ENCODE data around the gene NELFCD. TPM values are rescaled to one million over a fixed set of nuclear protein-coding genes. Genes with fewer than 3 reads are reported as not detected.

The NELFCD gene
- polyA plus RNA-seq, 3 donors: 49.0 to 74.8 (median 50.1) TPM

DNA sequence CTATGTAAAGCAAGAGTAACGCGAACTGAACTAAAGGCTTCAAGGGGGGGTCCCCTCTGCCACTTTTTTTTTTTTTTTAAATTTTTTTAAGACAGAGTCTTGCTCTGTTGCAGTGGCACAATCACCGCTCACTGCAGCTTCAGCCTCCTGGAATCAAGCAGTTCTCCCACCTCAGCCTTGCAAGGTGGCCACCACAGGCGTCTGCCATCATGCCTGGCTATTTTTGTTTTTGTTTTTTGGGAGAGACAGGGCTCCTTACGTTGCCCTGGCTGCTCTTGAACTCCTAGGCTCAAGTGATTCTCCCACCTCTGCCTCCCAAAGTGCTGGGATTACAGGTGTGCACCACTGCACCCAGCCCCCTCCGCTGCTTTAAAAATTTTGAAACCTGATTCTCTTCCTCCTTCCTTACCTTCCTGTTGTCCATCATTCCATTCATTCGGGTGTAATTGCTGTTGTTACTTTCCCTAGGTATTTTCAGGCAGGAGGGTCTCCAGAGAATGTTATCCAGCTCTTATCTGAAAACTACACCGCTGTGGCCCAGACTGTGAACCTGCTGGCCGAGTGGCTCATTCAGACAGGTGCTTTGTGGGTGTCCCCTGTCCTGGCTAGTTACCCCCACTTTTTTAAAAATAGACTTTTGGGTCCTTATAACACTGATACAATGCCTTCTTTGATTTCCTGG, 5.4 kb downstream of the NELFCD start:
- intact Hi-C loops (cut with micrococcal nuclease): loop anchor here in 1 of 2 donors (10.0 kb wide), 1 partner anchor 48 kb away; the partner anchor contains the start of gene ATP5F1E
- peaks cover 17 to 26% of the 10 kb centered on the region in 2 donors for H3K4me1 ChIP-seq (ENCODE audit: control insufficient read depth in 1 of 2, insufficient read depth in 2 of 2, low read length in 2 of 2)
- WGBS (ENCODE audit: insufficient coverage): 83% methylated on average over 4 of the region's 9 CpGs
- TF ChIP-seq, protein P1, sequence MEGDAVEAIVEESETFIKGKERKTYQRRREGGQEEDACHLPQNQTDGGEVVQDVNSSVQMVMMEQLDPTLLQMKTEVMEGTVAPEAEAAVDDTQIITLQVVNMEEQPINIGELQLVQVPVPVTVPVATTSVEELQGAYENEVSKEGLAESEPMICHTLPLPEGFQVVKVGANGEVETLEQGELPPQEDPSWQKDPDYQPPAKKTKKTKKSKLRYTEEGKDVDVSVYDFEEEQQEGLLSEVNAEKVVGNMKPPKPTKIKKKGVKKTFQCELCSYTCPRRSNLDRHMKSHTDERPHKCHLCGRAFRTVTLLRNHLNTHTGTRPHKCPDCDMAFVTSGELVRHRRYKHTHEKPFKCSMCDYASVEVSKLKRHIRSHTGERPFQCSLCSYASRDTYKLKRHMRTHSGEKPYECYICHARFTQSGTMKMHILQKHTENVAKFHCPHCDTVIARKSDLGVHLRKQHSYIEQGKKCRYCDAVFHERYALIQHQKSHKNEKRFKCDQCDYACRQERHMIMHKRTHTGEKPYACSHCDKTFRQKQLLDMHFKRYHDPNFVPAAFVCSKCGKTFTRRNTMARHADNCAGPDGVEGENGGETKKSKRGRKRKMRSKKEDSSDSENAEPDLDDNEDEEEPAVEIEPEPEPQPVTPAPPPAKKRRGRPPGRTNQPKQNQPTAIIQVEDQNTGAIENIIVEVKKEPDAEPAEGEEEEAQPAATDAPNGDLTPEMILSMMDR (IDR thresholded peaks at IDR 0.05): no peak
- H3K9ac ChIP-seq (ENCODE audit: insufficient read depth, low read length, poor library complexity, severe bottlenecking): no peak overlapping the region
- no peak overlapping the region for H3K4me2 ChIP-seq (replicated peaks; ENCODE audit: extremely low read depth, low read length, poor library complexity, severe bottlenecking)
- Mint-ChIP-seq H3K4me1 (peaks cover 28% of the 10 kb centered on the region), H3K27me3 (ENCODE audit: low read depth in 3 of 3) (no peaks in the 10 kb centered on the region), H3K36me3 (peaks cover 53 to 56% of the 10 kb centered on the region in 2 donors), H3K4me3 (no peak overlapping the region), H3K27ac (no peak overlapping the region), H3K9me3 (no peaks in the 10 kb centered on the region)
- H3K36me3 ChIP-seq (replicated peaks in 1 of 2; ENCODE audit: control insufficient read depth in 1 of 2, insufficient read depth in 2 of 2, low read length in 2 of 2): peaks cover 46 to 59% of the 10 kb centered on the region in 2 donors
- H2AFZ ChIP-seq (ENCODE audit: insufficient read depth, low read depth, low read length, poor library complexity, severe bottlenecking): no peak overlapping the region
- peaks cover 78% of the 10 kb centered on the region for H4K20me1 ChIP-seq (ENCODE audit: insufficient read depth, low read length)
- no peaks in the 10 kb centered on the region for H3K27me3 ChIP-seq (ENCODE audit: control insufficient read depth in 2 of 2, insufficient read depth in 2 of 2, low read length in 2 of 2)
- H3K4me3 ChIP-seq (replicated peaks in 1 of 3; ENCODE audit: low read depth in 2 of 3, low read length in 3 of 3): no peak overlapping the region
- H3K9me3 ChIP-seq (replicated peaks in 1 of 2; ENCODE audit: control insufficient read depth in 1 of 2, insufficient read depth in 1 of 2, low read length in 2 of 2): no peaks in the 10 kb centered on the region
- no peak overlapping the region for H3K27ac ChIP-seq (ENCODE audit: low read depth in 1 of 2, low read length in 2 of 2)
- H3K79me2 ChIP-seq (ENCODE audit: insufficient read depth, low read length): peaks cover 55% of the 10 kb centered on the region
- no peak for DNase-seq

- Histone ChIP-seq H3K4me2 (replicated peaks; ENCODE audit: extremely low read depth, low read length, poor library complexity, severe bottlenecking) (no peak overlapping the region), H3K27me3 (ENCODE audit: control insufficient read depth in 2 of 2, insufficient read depth in 2 of 2, low read length in 2 of 2) (no peaks in the 10 kb centered on the region), H3K9me3 (replicated peaks in 1 of 2; ENCODE audit: control insufficient read depth in 1 of 2, insufficient read depth in 1 of 2, low read length in 2 of 2) (no peaks in the 10 kb centered on the region), H3K9ac (ENCODE audit: insufficient read depth, low read length, poor library complexity, severe bottlenecking) (no peak overlapping the region), H3K79me2 (ENCODE audit: insufficient read depth, low read length) (peaks cover 49% of the 10 kb centered on the region), H4K20me1 (ENCODE audit: insufficient read depth, low read length) (peaks cover 84% of the 10 kb centered on the region), H3K36me3 (replicated peaks in 1 of 2; ENCODE audit: control insufficient read depth in 1 of 2, insufficient read depth in 2 of 2, low read length in 2 of 2) (peaks cover 49 to 65% of the 10 kb centered on the region in 2 donors), H2AFZ (ENCODE audit: insufficient read depth, low read depth, low read length, poor library complexity, severe bottlenecking) (no peak overlapping the region), H3K4me3 (replicated peaks in 1 of 3; ENCODE audit: low read depth in 2 of 3, low read length in 3 of 3) (no peak overlapping the region), H3K27ac (ENCODE audit: low read depth in 1 of 2, low read length in 2 of 2) (no peak overlapping the region), H3K4me1 (ENCODE audit: control insufficient read depth in 1 of 2, insufficient read depth in 2 of 2, low read length in 2 of 2) (peaks cover 13 to 20% of the 10 kb centered on the region in 2 donors)
- peaks cover 58 to 60% of the 10 kb centered on the region in 2 donors for H3K36me3 Mint-ChIP-seq
- no peaks in the 10 kb centered on the region for H3K9me3 Mint-ChIP-seq
- TF ChIP-seq, protein P1 (IDR thresholded peaks at IDR 0.05): no peak
- intact Hi-C loops (cut with micrococcal nuclease): loop anchor here in 1 of 2 donors (10.0 kb wide), 1 partner anchor 48 kb away; the partner anchor contains the start of gene ATP5F1E
- peaks cover 24% of the 10 kb centered on the region for H3K4me1 Mint-ChIP-seq
- no peak for DNase-seq
- WGBS (ENCODE audit: insufficient coverage): 97% methylated on average over 5 of the region's 8 CpGs
- H3K27ac Mint-ChIP-seq: no peak overlapping the region
- no peak overlapping the region for H3K4me3 Mint-ChIP-seq
- H3K27me3 Mint-ChIP-seq (ENCODE audit: low read depth in 3 of 3): no peaks in the 10 kb centered on the region
Observed at GRCh38 chr20:58986968-58987517, 6.0 kb downstream of the NELFCD start.
